ENCODE results near the gene MBD3. TPM values are rescaled to one million over a fixed set of nuclear protein-coding genes. Genes with fewer than 3 reads are reported as not detected.

The MBD3 gene
- total and polyA plus RNA-seq, 4 donors = 12.4 to 57.6 (median 50.2) TPM

DNA sequence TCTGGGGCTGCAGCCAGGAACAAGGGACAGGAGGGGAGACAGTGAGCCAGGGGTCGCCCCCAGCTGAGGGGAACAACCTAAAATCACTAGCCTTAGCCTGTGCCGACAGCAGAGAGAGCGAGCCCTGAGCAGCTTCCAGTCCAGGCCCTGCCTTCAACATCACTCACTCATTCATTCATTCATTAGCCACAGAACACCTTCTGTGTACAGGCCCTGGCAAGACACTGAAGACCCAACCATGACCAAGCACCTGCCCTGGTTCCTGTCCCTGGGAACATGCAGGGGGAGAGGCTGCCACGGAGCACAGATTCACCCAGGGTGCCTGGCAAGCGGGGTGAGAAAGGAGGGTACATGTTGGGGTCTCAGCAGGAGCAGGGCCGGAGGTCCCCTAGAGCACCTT is 29.4 kb downstream of the MBD3 start (continued):
- TF ChIP-seq, protein P1, sequence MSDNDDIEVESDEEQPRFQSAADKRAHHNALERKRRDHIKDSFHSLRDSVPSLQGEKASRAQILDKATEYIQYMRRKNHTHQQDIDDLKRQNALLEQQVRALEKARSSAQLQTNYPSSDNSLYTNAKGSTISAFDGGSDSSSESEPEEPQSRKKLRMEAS (IDR thresholded peaks at IDR 0.05) = no peak
- TF ChIP-seq, protein P2, sequence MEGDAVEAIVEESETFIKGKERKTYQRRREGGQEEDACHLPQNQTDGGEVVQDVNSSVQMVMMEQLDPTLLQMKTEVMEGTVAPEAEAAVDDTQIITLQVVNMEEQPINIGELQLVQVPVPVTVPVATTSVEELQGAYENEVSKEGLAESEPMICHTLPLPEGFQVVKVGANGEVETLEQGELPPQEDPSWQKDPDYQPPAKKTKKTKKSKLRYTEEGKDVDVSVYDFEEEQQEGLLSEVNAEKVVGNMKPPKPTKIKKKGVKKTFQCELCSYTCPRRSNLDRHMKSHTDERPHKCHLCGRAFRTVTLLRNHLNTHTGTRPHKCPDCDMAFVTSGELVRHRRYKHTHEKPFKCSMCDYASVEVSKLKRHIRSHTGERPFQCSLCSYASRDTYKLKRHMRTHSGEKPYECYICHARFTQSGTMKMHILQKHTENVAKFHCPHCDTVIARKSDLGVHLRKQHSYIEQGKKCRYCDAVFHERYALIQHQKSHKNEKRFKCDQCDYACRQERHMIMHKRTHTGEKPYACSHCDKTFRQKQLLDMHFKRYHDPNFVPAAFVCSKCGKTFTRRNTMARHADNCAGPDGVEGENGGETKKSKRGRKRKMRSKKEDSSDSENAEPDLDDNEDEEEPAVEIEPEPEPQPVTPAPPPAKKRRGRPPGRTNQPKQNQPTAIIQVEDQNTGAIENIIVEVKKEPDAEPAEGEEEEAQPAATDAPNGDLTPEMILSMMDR (IDR thresholded peaks at IDR 0.05; ENCODE audit: low read depth, low read length, missing input control) = no peak

DNA sequence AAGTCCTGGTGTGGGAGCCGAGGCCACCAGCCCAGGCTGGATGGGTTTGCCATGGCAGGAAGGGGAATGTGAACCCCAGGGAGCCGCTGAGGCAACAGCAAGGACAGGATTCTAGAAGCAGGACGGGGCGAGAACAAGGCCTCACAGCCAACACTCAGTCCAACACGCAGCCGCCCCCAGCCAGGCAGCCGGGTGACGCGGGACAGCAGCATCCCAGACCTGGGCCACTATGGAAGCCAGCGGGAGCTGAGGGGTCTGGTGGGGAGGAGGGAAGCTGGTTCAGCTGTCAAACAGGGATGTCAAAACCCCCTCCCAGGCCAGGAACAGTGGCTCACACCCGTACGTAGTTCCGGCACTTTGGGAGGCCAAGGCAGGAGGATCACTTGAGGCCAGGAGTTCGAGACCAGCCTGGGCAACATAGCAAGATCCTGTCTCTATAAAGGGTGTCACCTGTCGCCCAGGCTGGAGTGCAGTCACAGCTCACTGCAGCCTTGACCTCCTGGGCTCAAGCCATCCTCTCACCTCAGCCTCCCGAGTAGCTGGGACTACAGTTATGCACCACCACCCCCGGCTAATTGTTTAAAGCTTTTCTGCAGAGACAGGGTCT is 31.3 kb downstream of the MBD3 start:
- no peaks in the 10 kb centered on the region for H3K36me3 ChIP-seq (ENCODE audit: control insufficient read depth in 4 of 4, insufficient read depth in 3 of 4, low read depth in 1 of 4, low read length in 3 of 4)
- no peak for DNase-seq (ENCODE audit: low spot score)
- TF ChIP-seq FOXA2 (IDR thresholded peaks at IDR 0.05) (no peak), SP1 (IDR thresholded peaks at IDR 0.05) (no peak), EGR1 (IDR thresholded peaks at IDR 0.05; ENCODE audit: low read depth in 2 of 2) (no peak), HNF4A (conservative IDR thresholded peaks at IDR 0.05) (no peak), FOXA1 (IDR thresholded peaks at IDR 0.05) (no peak), TAF1 (conservative IDR thresholded peaks at IDR 0.05) (no peak), HNF4G (IDR thresholded peaks at IDR 0.05) (no peak)
- TF ChIP-seq, protein P3, sequence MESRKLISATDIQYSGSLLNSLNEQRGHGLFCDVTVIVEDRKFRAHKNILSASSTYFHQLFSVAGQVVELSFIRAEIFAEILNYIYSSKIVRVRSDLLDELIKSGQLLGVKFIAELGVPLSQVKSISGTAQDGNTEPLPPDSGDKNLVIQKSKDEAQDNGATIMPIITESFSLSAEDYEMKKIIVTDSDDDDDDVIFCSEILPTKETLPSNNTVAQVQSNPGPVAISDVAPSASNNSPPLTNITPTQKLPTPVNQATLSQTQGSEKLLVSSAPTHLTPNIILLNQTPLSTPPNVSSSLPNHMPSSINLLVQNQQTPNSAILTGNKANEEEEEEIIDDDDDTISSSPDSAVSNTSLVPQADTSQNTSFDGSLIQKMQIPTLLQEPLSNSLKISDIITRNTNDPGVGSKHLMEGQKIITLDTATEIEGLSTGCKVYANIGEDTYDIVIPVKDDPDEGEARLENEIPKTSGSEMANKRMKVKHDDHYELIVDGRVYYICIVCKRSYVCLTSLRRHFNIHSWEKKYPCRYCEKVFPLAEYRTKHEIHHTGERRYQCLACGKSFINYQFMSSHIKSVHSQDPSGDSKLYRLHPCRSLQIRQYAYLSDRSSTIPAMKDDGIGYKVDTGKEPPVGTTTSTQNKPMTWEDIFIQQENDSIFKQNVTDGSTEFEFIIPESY (IDR thresholded peaks at IDR 0.05) = no peak
- TF ChIP-seq, protein P2 (IDR thresholded peaks at IDR 0.05; ENCODE audit: low read depth, low read length, missing input control) = no peak
- TF ChIP-seq, protein P1 (IDR thresholded peaks at IDR 0.05) = no peak
- H3K4me1 ChIP-seq (ENCODE audit: control insufficient read depth in 4 of 4, insufficient read depth in 4 of 4, low read length in 3 of 4) = peaks cover 0 to under 1% (median 0%) of the 10 kb centered on the region in 4 donors
- H3K9ac ChIP-seq (ENCODE audit: low read depth in 1 of 2, low read length in 2 of 2) = no peak overlapping the region
- no peak overlapping the region for H3K27ac ChIP-seq (ENCODE audit: low read depth in 1 of 2, low read length in 2 of 2)
- H3K27me3 ChIP-seq (ENCODE audit: control insufficient read depth in 4 of 4, insufficient read depth in 4 of 4, low read length in 3 of 4) = no peaks in the 10 kb centered on the region
- H3K4me3 ChIP-seq (ENCODE audit: low read depth in 1 of 3, low read length in 3 of 3) = no peak overlapping the region
- 95% methylated on average over 17 of the region's 17 CpGs for WGBS
- no peaks in the 10 kb centered on the region for H3K9me3 ChIP-seq (ENCODE audit: control insufficient read depth in 4 of 4, low read length in 3 of 4)

DNA sequence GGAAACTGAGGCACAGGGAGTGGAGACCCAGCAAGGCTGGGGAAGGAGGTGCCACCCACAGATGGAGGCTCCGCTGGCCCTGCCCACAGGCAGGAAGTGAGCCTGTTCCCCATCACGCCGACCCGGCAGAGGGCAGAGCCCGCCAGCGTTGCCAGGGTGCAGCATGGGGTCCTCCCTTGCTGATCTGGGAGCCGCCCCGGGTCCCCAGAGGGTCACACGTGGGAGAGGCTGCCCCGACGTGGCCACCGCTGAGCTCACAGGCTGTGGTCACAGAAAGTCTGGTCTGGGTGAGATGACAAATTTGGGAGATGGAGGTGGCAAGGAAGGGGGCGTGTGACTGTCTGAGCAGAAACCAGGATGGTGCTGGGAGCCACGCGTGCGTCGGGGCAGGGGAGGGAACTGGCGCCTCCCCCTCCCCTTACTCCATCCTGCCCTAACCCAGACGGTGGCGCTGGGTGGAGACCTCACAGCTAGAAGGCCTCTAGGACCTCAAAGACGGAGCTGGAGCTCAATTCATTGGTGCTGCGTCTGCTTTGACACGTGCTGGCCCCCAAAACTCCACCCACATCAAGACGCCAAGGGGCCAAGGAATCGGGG is 32.3 kb downstream of the MBD3 start:
- DNase-seq (ENCODE audit: low spot score) = no peak
- Histone ChIP-seq H3K9me3 (ENCODE audit: control insufficient read depth in 4 of 4, low read length in 3 of 4) (no peaks in the 10 kb centered on the region), H3K4me3 (ENCODE audit: low read depth in 1 of 3, low read length in 3 of 3) (no peak overlapping the region), H3K27me3 (ENCODE audit: control insufficient read depth in 4 of 4, insufficient read depth in 4 of 4, low read length in 3 of 4) (no peaks in the 10 kb centered on the region), H3K27ac (ENCODE audit: low read depth in 1 of 2, low read length in 2 of 2) (no peak overlapping the region), H3K36me3 (ENCODE audit: control insufficient read depth in 4 of 4, insufficient read depth in 3 of 4, low read depth in 1 of 4, low read length in 3 of 4) (peaks cover 0 to 3% (median 0%) of the 10 kb centered on the region in 4 donors), H3K9ac (ENCODE audit: low read depth in 1 of 2, low read length in 2 of 2) (no peak overlapping the region), H3K4me1 (ENCODE audit: control insufficient read depth in 4 of 4, insufficient read depth in 4 of 4, low read length in 3 of 4) (no peaks in the 10 kb centered on the region)
- TF ChIP-seq, protein P3 (IDR thresholded peaks at IDR 0.05) = no peak
- TF ChIP-seq GABPA (IDR thresholded peaks at IDR 0.05 in 1 of 2, conservative IDR thresholded peaks at IDR 0.05 in 1 of 2) (no peak), SP1 (IDR thresholded peaks at IDR 0.05) (no peak), NR2F2 (IDR thresholded peaks at IDR 0.05) (no peak), HNF4G (IDR thresholded peaks at IDR 0.05) (no peak), TAF1 (conservative IDR thresholded peaks at IDR 0.05) (no peak), RXRA (IDR thresholded peaks at IDR 0.05) (no peak), EGR1 (IDR thresholded peaks at IDR 0.05; ENCODE audit: low read depth in 2 of 2) (no peak)
- TF ChIP-seq, protein P4, sequence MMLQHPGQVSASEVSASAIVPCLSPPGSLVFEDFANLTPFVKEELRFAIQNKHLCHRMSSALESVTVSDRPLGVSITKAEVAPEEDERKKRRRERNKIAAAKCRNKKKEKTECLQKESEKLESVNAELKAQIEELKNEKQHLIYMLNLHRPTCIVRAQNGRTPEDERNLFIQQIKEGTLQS (IDR thresholded peaks at IDR 0.05) = no peak
- TF ChIP-seq, protein P2 (IDR thresholded peaks at IDR 0.05; ENCODE audit: low read depth, low read length, missing input control) = no peak
- TF ChIP-seq, protein P1 (IDR thresholded peaks at IDR 0.05) = no peak
- 77% methylated on average over 25 of the region's 25 CpGs for WGBS
